RPMI8226 (cell line): Measurements from ENCODE around the gene GDPD5.

ENCODE experiments used
- DNase-seq: peaks from one replicate; pipeline ENCODE4 v3.0.0-alpha.2; 2015

The GDPD5 gene

GRCh38 chr11:75557666-75558494, 32.1 kb upstream of the GDPD5 start:
- no peak for DNase-seq

- DNase-seq = no peak
These were observed 30.5 kb upstream of the GDPD5 start for GRCh38 chr11:75556275-75556674.

GRCh38 chr11:75555079-75555811, 29.5 kb upstream of the GDPD5 start:
- DNase-seq = no peak

- peak; percentile 92 for DNase-seq
These were observed 28.7 kb upstream of the GDPD5 start for GRCh38 chr11:75554258-75555022.

GRCh38 chr11:75553889-75554257, 28.1 kb upstream of the GDPD5 start:
- no peak for DNase-seq

- no peak for DNase-seq
These were observed 27.4 kb upstream of the GDPD5 start for GRCh38 chr11:75553182-75553581.

GRCh38 chr11:75549370-75549958, 23.7 kb upstream of the GDPD5 start:
- no peak for DNase-seq

- DNase-seq = no peak
These were observed 23.0 kb upstream of the GDPD5 start for GRCh38 chr11:75548595-75549272.

- DNase-seq = peak; percentile 62
These were observed 21.9 kb upstream of the GDPD5 start for GRCh38 chr11:75547617-75548058.

- DNase-seq = no peak
These were observed 21.4 kb upstream of the GDPD5 start for GRCh38 chr11:75547177-75547576.

GRCh38 chr11:75543806-75544205, 18.1 kb upstream of the GDPD5 start:
- peak; percentile 50 for DNase-seq

- no peak for DNase-seq
These were observed 16.3 kb upstream of the GDPD5 start for GRCh38 chr11:75542088-75542438.

- no peak for DNase-seq
These were observed 15.7 kb upstream of the GDPD5 start for GRCh38 chr11:75541193-75542087.

GRCh38 chr11:75539459-75540334, 14.0 kb upstream of the GDPD5 start:
- no peak for DNase-seq

- DNase-seq = peak; percentile 62
These were observed 12.6 kb upstream of the GDPD5 start for GRCh38 chr11:75538150-75538942.

- no peak for DNase-seq
These were observed 12.0 kb upstream of the GDPD5 start for GRCh38 chr11:75537740-75538139.

GRCh38 chr11:75536786-75537641, 11.3 kb upstream of the GDPD5 start:
- peak; percentile 64 for DNase-seq

GRCh38 chr11:75535071-75535470, 9.3 kb upstream of the GDPD5 start:
- no peak for DNase-seq
